K562 (cell line): ENCODE measurements around the gene RFNG.

Experiments used
- EP300 ChIP-seq: IDR thresholded peaks from 2 replicates; pipeline ENCODE4 v1.6.1; 2012; ENCODE audit warnings: low read length, improper control_type of control experiment
- GABPB1 ChIP-seq: sonication (generic); formaldehyde crosslinking; IDR thresholded peaks from 2 replicates; pipeline ENCODE4 v1.8.0; 2022; ENCODE audit warnings: mild to moderate bottlenecking, missing genetic modification reagents
- GATA2 ChIP-seq: sonication (generic); formaldehyde crosslinking; IDR thresholded peaks from 2 replicates; pipeline ENCODE4 v1.4.0; 2020; ENCODE audit warnings: mild to moderate bottlenecking, missing genetic modification reagents
- JUN ChIP-seq, 2 experiments: sonication (generic) in 1 of 2; formaldehyde crosslinking in 1 of 2; IDR thresholded peaks; 2 replicates each; pipeline versions ENCODE4 v1.6.1 to v1.8.0; 2012 to 2022; ENCODE audit warnings: borderline replicate concordance in 2 of 2, mild to moderate bottlenecking in 2 of 2, improper control_type of control experiment in 1 of 2, low read depth in 1 of 2, low read length in 1 of 2, missing genetic modification reagents in 1 of 2
- PHF20 ChIP-seq: fragments of 450-650 bp; IDR thresholded peaks from 2 replicates; pipeline ENCODE4 v1.6.1; 2018; ENCODE audit not compliant: partially characterized antibody
- U2AF2 ChIP-seq: fragments of 200-400 bp; formaldehyde crosslinking; optimal IDR thresholded peaks from 2 replicates; pipeline ENCODE3; 2017; ENCODE audit warnings: low read depth, mild to moderate bottlenecking, low read length
- ZNF24 ChIP-seq: fragments of 450-650 bp; IDR thresholded peaks from 2 replicates; pipeline ENCODE4 v1.6.1; 2016
- ZNF561 ChIP-seq: fragments of 450-650 bp; formaldehyde crosslinking; conservative IDR thresholded peaks from 2 replicates; pipeline ENCODE4 v1.4.0; 2020; ENCODE audit warnings: mild to moderate bottlenecking, moderate library complexity

GRCh38 chr17:82050152-82050760 lies 1.4 kb downstream of the RFNG start:
- TF ChIP-seq GATA2 (CRISPR knock-in tag) (no peak), ZNF24 (no peak), EP300 (no peak), JUN (IDR thresholded peaks at IDR 0.05; ENCODE audit: borderline replicate concordance, low read depth, low read length) (no peak), JUN (CRISPR knock-in tag; IDR thresholded peaks at IDR 0.05; ENCODE audit: borderline replicate concordance) (no peak), PHF20 (no peak), ZNF561 (no peak), U2AF2 (no peak), GABPB1 (CRISPR knock-in tag) (no peak)
